ENCODE measurements around the gene ENOPH1. TPM values are rescaled to one million over a fixed set of nuclear protein-coding genes. Genes with fewer than 3 reads are reported as not detected.

Gene ENOPH1
- total RNA-seq, 3 donors from 2014 or later: 15.6 to 22.7 (median 19.9) TPM

- TF ChIP-seq, protein P1, sequence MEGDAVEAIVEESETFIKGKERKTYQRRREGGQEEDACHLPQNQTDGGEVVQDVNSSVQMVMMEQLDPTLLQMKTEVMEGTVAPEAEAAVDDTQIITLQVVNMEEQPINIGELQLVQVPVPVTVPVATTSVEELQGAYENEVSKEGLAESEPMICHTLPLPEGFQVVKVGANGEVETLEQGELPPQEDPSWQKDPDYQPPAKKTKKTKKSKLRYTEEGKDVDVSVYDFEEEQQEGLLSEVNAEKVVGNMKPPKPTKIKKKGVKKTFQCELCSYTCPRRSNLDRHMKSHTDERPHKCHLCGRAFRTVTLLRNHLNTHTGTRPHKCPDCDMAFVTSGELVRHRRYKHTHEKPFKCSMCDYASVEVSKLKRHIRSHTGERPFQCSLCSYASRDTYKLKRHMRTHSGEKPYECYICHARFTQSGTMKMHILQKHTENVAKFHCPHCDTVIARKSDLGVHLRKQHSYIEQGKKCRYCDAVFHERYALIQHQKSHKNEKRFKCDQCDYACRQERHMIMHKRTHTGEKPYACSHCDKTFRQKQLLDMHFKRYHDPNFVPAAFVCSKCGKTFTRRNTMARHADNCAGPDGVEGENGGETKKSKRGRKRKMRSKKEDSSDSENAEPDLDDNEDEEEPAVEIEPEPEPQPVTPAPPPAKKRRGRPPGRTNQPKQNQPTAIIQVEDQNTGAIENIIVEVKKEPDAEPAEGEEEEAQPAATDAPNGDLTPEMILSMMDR (IDR thresholded peaks at IDR 0.05): no peak
- Histone ChIP-seq H3K4me3 (no peak overlapping the region), H3K36me3 (ENCODE audit: low read depth) (no peaks in the 10 kb centered on the region), H3K9me3 (no peaks in the 10 kb centered on the region), H3K4me1 (ENCODE audit: low read depth) (no peaks in the 10 kb centered on the region)
- ATAC-seq (no peak), DNase-seq (no peak)
- intact Hi-C loops (cut with DNase I, micrococcal nuclease): no loop called here
These were observed 66.0 kb downstream of the ENOPH1 start for GRCh38 chr4:82496349-82496748.

GRCh38 chr4:82499738-82500434 lies 69.5 kb downstream of the ENOPH1 start:
- Histone ChIP-seq H3K9me3 (no peaks in the 10 kb centered on the region), H3K4me1 (ENCODE audit: low read depth) (no peaks in the 10 kb centered on the region), H3K4me3 (no peak overlapping the region), H3K36me3 (ENCODE audit: low read depth) (no peaks in the 10 kb centered on the region)
- ATAC-seq (no peak), DNase-seq (no peak)
- intact Hi-C loops (cut with DNase I, micrococcal nuclease): no loop called here
- TF ChIP-seq, protein P1 (IDR thresholded peaks at IDR 0.05): no peak

DNA sequence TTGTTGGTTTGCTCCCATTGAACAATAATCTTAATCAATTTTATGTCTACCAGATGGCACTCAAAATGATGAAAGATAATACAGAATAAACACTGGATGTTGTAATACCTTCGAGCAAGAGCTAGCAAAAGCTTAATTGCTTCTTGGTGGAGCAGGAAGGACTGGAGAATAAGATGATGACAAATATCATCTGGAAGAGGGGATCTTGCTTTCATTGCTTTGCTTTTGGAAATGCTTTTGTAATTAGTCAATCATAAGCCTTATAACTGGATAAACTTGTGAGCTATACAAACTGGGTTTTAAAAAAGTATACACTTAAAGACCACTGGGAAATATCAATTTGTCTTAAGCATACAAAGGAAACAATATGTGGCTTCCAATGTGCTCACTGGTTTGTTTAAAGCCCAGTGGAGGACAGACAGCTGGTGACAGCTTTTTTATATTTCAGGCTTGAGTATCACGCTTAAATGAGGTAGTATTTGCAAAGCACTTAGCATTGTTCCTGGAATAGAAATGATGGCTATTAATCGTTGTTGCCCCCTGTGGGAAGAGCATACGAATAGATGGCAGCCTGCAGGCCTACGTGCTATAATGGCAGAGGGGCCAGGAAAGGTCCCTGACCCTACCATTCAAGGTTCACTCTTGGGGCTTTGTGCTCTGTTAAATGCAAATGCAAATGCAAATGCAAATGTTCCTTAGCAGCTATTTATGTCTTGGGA lies 70.2 kb downstream of the ENOPH1 start:
- Histone ChIP-seq H3K4me1 (ENCODE audit: low read depth) (no peaks in the 10 kb centered on the region), H3K4me3 (no peak overlapping the region), H3K9me3 (no peaks in the 10 kb centered on the region), H3K36me3 (ENCODE audit: low read depth) (no peaks in the 10 kb centered on the region)
- ATAC-seq (no peak), DNase-seq (no peak)
- intact Hi-C loops (cut with DNase I, micrococcal nuclease): no loop called here
- TF ChIP-seq, protein P1 (IDR thresholded peaks at IDR 0.05): no peak

DNA sequence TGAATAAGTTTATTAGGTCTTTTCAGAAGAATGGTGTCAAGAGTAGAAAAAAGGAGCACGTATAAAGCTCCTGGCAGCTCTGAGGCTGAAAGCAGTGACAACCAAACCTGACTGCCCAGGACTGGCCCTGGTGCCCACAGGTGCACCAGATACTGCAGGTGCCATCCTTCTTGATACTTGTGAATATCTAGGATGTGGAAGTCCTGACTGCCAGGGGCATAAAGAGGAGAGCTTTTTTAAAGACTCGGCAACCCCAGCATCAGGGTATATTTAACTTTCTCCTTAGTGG lies 70.7 kb downstream of the ENOPH1 start:
- H3K4me1 ChIP-seq (ENCODE audit: low read depth): no peaks in the 10 kb centered on the region
- ATAC-seq (no peak), DNase-seq (no peak)
- H3K36me3 ChIP-seq (ENCODE audit: low read depth): no peaks in the 10 kb centered on the region
- no peaks in the 10 kb centered on the region for H3K9me3 ChIP-seq
- H3K4me3 ChIP-seq: no peak overlapping the region
- intact Hi-C loops (cut with DNase I, micrococcal nuclease): no loop called here
- TF ChIP-seq, protein P1 (IDR thresholded peaks at IDR 0.05): no peak

GRCh38 chr4:82508011-82508410 lies 77.6 kb downstream of the ENOPH1 start:
- no peaks in the 10 kb centered on the region for H3K9me3 ChIP-seq
- no peaks in the 10 kb centered on the region for H3K4me1 ChIP-seq (ENCODE audit: low read depth)
- ATAC-seq (no peak), DNase-seq (no peak)
- no peaks in the 10 kb centered on the region for H3K36me3 ChIP-seq (ENCODE audit: low read depth)
- TF ChIP-seq, protein P1 (IDR thresholded peaks at IDR 0.05): no peak
- H3K4me3 ChIP-seq: no peak overlapping the region
- intact Hi-C loops (cut with DNase I, micrococcal nuclease): no loop called here
